Muscle layer of colon (tissue), 2 donors: Measurements from ENCODE around the gene HOXB2.
A peak's percentile ranks its signal among the peaks of the same experiment; 100 is the strongest.

Experiments
- H3K27ac ChIP-seq: one replicate; pipeline ENCODE4 v1.7.0; 2013; ENCODE audit warnings: low read depth, mild to moderate bottlenecking, low read length, moderate library complexity
- H3K27me3 ChIP-seq, 2 donors: one replicate each; pipeline ENCODE4 v1.7.0; 2013; ENCODE audit warnings: low read length in 2 of 2, mild to moderate bottlenecking in 2 of 2; ENCODE audit not compliant: insufficient read depth in 2 of 2, control insufficient read depth in 1 of 2
- H3K36me3 ChIP-seq: one replicate; pipeline ENCODE4 v1.7.0; 2013; ENCODE audit warnings: mild to moderate bottlenecking, low read length; ENCODE audit not compliant: insufficient read depth
- H3K4me1 ChIP-seq: one replicate; pipeline ENCODE4 v1.7.0; 2013; ENCODE audit warnings: mild to moderate bottlenecking, low read length; ENCODE audit not compliant: insufficient read depth
- H3K4me3 ChIP-seq, 2 donors: one replicate each; pipeline ENCODE4 v1.7.0; 2013; ENCODE audit warnings: low read length in 2 of 2, low read depth in 1 of 2, mild to moderate bottlenecking in 1 of 2, moderate library complexity in 1 of 2
- H3K9ac ChIP-seq: one replicate; pipeline ENCODE4 v1.7.0; 2013; ENCODE audit warnings: low read length
- H3K9me3 ChIP-seq: one replicate; pipeline ENCODE4 v1.7.0; 2013; ENCODE audit warnings: mild to moderate bottlenecking, low read length
- donor health status: abdominal sarcoma.
- donor health status: Adenocarcinoma of cecum.

Gene HOXB2

GRCh38 chr17:48588528-48588927 is 43.6 kb upstream of the HOXB2 start:
- peak overlapping the region; percentile 95 for H3K9ac ChIP-seq
- H3K4me1 ChIP-seq: peaks cover 47% of the 10 kb centered on the region
- peak overlapping the region; percentile 47 to 97 for H3K4me3 ChIP-seq

DNA sequence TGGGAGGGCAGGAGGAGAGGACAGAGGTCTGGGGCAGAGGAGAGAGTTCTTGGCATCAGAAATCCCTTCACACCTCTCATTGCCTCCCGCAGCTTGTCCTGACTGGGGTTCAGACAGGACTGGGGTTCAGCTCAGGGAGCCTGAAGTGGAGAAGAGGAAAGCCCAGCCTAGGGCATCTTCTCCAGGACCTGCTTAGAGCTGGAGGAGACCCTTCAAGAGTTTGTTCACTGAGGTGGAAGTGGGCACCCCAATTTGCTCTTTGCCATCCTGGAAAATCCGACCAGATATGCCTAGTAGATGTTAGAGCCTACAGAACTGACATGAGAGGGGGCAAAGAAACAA is 43.1 kb upstream of the HOXB2 start:
- Histone ChIP-seq H3K36me3 (no peaks in the 10 kb centered on the region), H3K27me3 (peaks cover 0 to 3% of the 10 kb centered on the region in 2 donors), H3K27ac (peak overlapping the region; percentile 96), H3K4me3 (peak overlapping the region; percentile 47 to 97), H3K9me3 (no peaks in the 10 kb centered on the region), H3K9ac (peak overlapping the region; percentile 95), H3K4me1 (peaks cover 52% of the 10 kb centered on the region)

More at GRCh38 chr17:48588528-48588927, 43.6 kb upstream of the HOXB2 start:
- Histone ChIP-seq H3K9me3 (no peaks in the 10 kb centered on the region), H3K27me3 (peaks cover 0 to 3% of the 10 kb centered on the region in 2 donors), H3K27ac (peak overlapping the region; percentile 96), H3K36me3 (no peaks in the 10 kb centered on the region)

DNA sequence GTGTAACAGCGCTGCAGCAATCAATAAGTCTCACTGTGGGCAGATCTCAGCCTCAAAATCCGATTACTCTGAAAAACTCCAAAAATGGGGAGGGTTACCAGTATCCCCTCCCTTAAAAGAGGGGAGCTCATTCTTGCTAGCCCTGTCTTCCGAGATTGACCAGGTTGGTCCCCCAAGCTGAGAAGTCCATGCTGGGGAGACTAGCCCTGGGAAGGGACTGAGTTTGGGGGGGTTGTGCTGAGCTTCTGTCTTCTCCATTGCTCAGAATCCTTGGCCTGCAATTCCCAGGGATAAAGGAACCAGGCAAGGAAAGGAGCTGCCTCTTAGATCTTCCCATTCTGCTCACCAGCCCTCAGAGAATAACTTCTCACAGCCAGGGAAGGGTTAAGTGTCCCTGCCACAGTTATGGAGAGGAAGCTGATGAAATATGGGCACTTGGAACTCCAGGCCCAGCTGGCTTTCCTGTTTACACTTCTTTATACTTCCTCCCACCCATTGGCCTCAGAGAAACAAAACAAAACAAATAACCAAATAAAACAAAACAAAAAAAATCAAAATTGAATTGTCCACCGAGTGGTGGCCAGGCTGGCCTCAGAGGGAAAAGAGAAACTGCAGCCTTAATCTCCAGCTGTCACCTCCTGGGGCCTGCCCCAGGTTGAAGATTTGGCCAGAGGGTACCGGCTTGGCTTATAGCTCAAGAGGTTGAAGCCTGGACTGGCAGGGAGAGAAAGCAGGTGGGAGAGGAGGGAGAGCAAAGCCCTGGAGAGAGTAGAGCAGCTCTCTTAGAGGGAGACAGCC is 42.6 kb upstream of the HOXB2 start:
- peak overlapping the region; percentile 95 for H3K9ac ChIP-seq
- H3K9me3 ChIP-seq: no peaks in the 10 kb centered on the region
- H3K27me3 ChIP-seq: peaks cover 0 to 3% of the 10 kb centered on the region in 2 donors
- H3K36me3 ChIP-seq: no peaks in the 10 kb centered on the region
- H3K4me3 ChIP-seq: peak overlapping the region; percentile 47 to 97
- H3K4me1 ChIP-seq: peaks cover 57% of the 10 kb centered on the region
- peak overlapping the region; percentile 96 for H3K27ac ChIP-seq

GRCh38 chr17:48586355-48587258 is 41.7 kb upstream of the HOXB2 start:
- H3K9ac ChIP-seq: peak overlapping the region; percentile 95
- peak overlapping the region; percentile 96 for H3K27ac ChIP-seq
- peak overlapping the region; percentile 47 to 97 for H3K4me3 ChIP-seq
- H3K4me1 ChIP-seq: peaks cover 56% of the 10 kb centered on the region
- H3K9me3 ChIP-seq: no peaks in the 10 kb centered on the region
- peaks cover 0 to 3% of the 10 kb centered on the region in 2 donors for H3K27me3 ChIP-seq
- H3K36me3 ChIP-seq: no peaks in the 10 kb centered on the region

- Histone ChIP-seq H3K27me3 (no peaks in the 10 kb centered on the region), H3K27ac (peak overlapping the region; percentile 96), H3K9me3 (no peaks in the 10 kb centered on the region), H3K4me3 (peak overlapping the region in 1 of 2 donors; percentile 97), H3K4me1 (peaks cover 56% of the 10 kb centered on the region), H3K9ac (peak overlapping the region; percentile 41), H3K36me3 (no peaks in the 10 kb centered on the region)
Observed at GRCh38 chr17:48584223-48584741, 39.4 kb upstream of the HOXB2 start.

DNA sequence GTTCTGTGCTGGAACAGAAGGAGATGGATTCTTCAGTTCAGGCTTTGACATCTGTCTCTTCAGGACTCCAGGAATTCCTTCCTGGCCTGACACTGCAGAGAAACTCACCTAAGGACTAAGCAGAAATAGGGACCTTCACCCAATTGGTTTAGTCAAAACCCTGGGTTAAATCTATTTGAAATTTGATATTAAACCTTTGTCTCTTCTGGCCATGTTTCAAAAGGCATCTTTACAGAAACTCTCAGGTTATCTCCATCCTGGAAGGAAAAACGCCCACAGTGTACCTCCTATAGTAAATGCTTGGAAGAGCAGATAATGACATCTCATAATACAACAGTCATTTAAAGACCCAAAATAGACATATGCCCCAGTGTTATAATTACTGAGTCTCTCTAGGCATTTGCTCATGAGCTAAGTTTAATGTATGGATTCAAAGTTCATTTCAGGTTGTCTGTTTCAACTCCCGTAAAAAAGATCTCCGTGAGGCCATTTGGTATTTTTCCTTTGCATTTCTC is 38.9 kb upstream of the HOXB2 start:
- Histone ChIP-seq H3K4me1 (peaks cover 58% of the 10 kb centered on the region), H3K9ac (peak overlapping the region; percentile 41), H3K27me3 (no peaks in the 10 kb centered on the region), H3K9me3 (no peaks in the 10 kb centered on the region), H3K36me3 (no peaks in the 10 kb centered on the region), H3K4me3 (peak overlapping the region in 1 of 2 donors; percentile 97), H3K27ac (peak overlapping the region; percentile 96)

DNA sequence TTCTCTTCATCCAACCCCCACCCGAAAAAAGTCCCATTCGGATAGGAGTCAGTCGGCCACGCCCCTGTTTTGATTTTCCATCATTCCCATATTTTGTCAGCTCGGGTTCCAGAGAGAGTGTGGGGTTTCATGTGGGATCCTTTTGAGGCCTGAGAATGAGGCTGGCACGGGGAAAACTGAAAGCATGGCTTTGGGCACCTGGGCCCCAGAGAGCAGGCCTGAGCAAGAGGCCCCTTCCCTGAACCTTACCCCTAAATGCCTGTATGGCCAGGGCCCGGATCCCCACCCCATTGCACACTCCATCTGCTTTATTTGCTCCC is 37.8 kb upstream of the HOXB2 start:
- H3K9me3 ChIP-seq: no peaks in the 10 kb centered on the region
- H3K4me3 ChIP-seq: peak overlapping the region; percentile 18 to 97
- H3K9ac ChIP-seq: peak overlapping the region; percentile 90
- peaks cover 53% of the 10 kb centered on the region for H3K4me1 ChIP-seq
- peak overlapping the region; percentile 94 for H3K27ac ChIP-seq
- H3K36me3 ChIP-seq: no peaks in the 10 kb centered on the region
- H3K27me3 ChIP-seq: no peaks in the 10 kb centered on the region

DNA sequence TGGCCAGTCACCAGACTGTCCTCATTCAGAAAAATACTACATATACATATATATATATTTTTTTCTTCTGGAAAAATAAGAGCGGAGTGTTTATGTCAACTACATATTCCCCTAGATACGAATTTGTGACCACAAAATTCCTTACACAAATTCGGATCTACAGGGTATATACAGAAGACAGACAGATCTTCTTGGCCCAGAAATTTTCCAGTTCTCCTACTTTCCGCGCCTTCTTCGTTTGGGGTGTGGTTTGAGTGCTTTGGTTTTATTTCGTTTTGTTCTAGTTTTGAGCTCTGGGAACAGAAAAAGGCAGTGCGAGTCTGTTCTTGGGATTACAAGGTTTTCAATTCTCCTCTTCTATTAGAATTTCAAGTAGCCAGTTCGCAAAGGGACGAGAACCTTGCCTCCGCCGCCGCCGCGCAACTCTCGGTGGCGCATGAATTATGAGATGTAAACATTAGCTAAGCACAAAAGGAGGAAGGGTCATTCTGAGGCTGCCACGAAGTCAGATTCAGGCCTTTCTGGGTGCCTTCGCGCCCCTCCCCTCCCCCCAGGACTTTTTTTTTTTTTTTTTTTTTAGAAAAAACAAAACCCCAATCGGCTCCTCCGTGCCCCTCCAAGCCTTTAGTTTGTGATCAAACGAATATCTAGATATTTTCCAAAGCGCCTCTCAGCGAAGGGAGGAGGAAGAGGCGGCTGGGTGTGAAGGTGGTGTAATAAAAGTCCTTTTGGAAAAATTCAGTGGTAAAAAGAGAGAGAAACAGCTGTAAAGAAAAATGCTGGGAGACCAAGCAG is 35.0 kb upstream of the HOXB2 start:
- H3K9ac ChIP-seq: peak overlapping the region; percentile 90
- H3K4me1 ChIP-seq: peaks cover 52% of the 10 kb centered on the region
- H3K36me3 ChIP-seq: peaks cover 4% of the 10 kb centered on the region
- no peaks in the 10 kb centered on the region for H3K27me3 ChIP-seq
- peak overlapping the region; percentile 44 to 97 for H3K4me3 ChIP-seq
- H3K9me3 ChIP-seq: no peaks in the 10 kb centered on the region
- H3K27ac ChIP-seq: peak overlapping the region; percentile 94

DNA sequence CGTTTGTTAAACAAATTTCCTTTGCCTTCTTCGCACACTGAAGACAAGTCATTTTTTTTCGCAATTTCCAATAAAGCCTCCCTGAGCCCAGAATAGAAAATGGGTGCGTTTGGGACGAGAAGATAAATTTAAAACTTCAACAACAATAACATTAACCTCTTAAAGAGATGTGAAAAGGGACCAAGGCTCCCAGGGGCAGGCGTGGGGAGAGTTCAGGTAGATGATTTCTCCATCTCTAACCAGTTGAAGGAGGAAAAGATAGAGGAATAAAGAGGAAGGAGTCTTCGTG is 34.5 kb upstream of the HOXB2 start:
- Histone ChIP-seq H3K4me3 (peak overlapping the region; percentile 44 to 73), H3K27me3 (no peaks in the 10 kb centered on the region), H3K9me3 (no peaks in the 10 kb centered on the region), H3K27ac (peak overlapping the region; percentile 94), H3K36me3 (peaks cover 4% of the 10 kb centered on the region), H3K4me1 (peaks cover 56% of the 10 kb centered on the region), H3K9ac (peak overlapping the region; percentile 82)

DNA sequence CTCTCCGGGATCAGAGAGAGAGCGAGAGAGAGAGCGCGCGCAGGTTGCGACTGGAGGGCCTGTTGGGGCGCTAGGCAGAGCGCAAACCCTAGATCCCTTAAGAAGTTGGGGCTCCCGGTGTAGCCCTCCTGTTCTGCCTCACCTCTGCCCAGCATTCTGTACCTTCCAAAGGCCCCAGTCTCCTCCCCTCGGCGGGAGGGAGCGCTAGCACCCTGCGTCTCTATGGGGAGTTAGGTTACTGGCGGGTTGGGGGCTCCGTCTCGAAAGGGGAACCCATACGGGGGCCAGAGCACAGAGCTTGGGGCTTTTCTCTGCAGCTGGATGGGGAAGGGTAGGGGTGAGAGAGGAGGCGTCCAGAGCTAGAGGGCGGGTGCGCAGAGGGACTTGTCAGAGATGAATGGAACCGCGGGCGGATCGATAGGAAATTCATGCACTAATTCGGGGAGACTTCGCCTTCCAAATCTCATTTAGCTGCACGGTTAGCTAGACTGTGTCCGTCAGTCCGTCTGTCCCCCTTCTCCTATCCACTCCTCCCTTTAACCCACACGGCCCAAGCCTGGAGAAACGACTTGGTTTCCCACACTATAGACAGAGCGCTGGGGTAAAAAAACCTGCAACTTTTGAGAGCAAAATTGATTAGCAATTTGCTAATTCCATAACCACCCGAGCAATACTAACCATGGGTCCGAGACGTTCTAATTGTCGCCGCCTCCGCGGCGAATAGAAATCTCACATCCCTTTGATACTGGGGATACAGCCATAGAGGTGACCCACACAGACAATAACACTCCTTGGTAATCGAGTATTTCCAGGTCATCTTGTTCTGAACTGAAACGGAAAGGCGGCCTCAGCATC is 33.9 kb upstream of the HOXB2 start:
- Histone ChIP-seq H3K27me3 (no peaks in the 10 kb centered on the region), H3K9me3 (no peaks in the 10 kb centered on the region), H3K9ac (peak overlapping the region; percentile 82), H3K36me3 (peaks cover 4% of the 10 kb centered on the region), H3K4me3 (peak overlapping the region; percentile 44 to 73), H3K4me1 (peaks cover 56% of the 10 kb centered on the region), H3K27ac (peak overlapping the region; percentile 94)
